Measurements from ENCODE around the gene CYSRT1. TPM values are rescaled to one million over a fixed set of nuclear protein-coding genes. Genes with fewer than 3 reads are reported as not detected.

The CYSRT1 gene
- total RNA-seq, 1 donor from 2014 or later, result 0.50 TPM

GRCh38 chr9:137227054-137227852 lies 2.3 kb downstream of the CYSRT1 start, which contains the start of gene RNF224:
Gene RNF224, plus strand, starts transcription at chr9:137227502. Its CDS starts 834 bp downstream, at chr9:137228336.
- H3K4me1 Mint-ChIP-seq (ENCODE audit: low read depth), result peaks cover 7% of the 10 kb centered on the region
- intact Hi-C loops (cut with micrococcal nuclease), result loop anchor here (1.0 kb wide), 1 partner anchor 109 kb away; no protein-coding TSS in a partner anchor
- H3K36me3 Mint-ChIP-seq (ENCODE audit: low read depth), result no peaks in the 10 kb centered on the region
- DNase-seq (ENCODE audit: low spot score), result peak; percentile 75
- no peaks in the 10 kb centered on the region for H3K9me3 Mint-ChIP-seq
- H3K27ac Mint-ChIP-seq, result no peak within 1 kb of the TSS
- H3K4me3 Mint-ChIP-seq (ENCODE audit: low read depth), result no peak within 1 kb of the TSS
- no peaks in the 10 kb centered on the region for H3K27me3 Mint-ChIP-seq (ENCODE audit: low read depth)

- H3K36me3 Mint-ChIP-seq (ENCODE audit: low read depth), result no peaks in the 10 kb centered on the region
- no peak for DNase-seq (ENCODE audit: low spot score)
- no peaks in the 10 kb centered on the region for H3K9me3 Mint-ChIP-seq
- H3K27ac Mint-ChIP-seq, result no peak overlapping the region
- intact Hi-C loops (cut with micrococcal nuclease), result loop anchor here (1.0 kb wide), 1 partner anchor 110 kb away; no protein-coding TSS in a partner anchor
- H3K4me1 Mint-ChIP-seq (ENCODE audit: low read depth), result peaks cover 6% of the 10 kb centered on the region
- H3K4me3 Mint-ChIP-seq (ENCODE audit: low read depth), result no peak overlapping the region
- H3K27me3 Mint-ChIP-seq (ENCODE audit: low read depth), result no peaks in the 10 kb centered on the region
Measured at GRCh38 chr9:137227853-137228505, 3.0 kb downstream of the CYSRT1 start.

- H3K9me3 Mint-ChIP-seq, result no peaks in the 10 kb centered on the region
- DNase-seq (ENCODE audit: low spot score), result no peak
- H3K4me3 Mint-ChIP-seq (ENCODE audit: low read depth), result no peak overlapping the region
- no peaks in the 10 kb centered on the region for H3K27me3 Mint-ChIP-seq (ENCODE audit: low read depth)
- intact Hi-C loops (cut with micrococcal nuclease), result no loop called here
- peaks cover 5% of the 10 kb centered on the region for H3K4me1 Mint-ChIP-seq (ENCODE audit: low read depth)
- H3K27ac Mint-ChIP-seq, result no peak overlapping the region
- H3K36me3 Mint-ChIP-seq (ENCODE audit: low read depth), result no peaks in the 10 kb centered on the region
Measured at GRCh38 chr9:137228506-137228967, 3.6 kb downstream of the CYSRT1 start.

GRCh38 chr9:137228968-137229896 lies 4.3 kb downstream of the CYSRT1 start:
- H3K9me3 Mint-ChIP-seq, result no peaks in the 10 kb centered on the region
- H3K27me3 Mint-ChIP-seq (ENCODE audit: low read depth), result no peaks in the 10 kb centered on the region
- H3K27ac Mint-ChIP-seq, result no peak overlapping the region
- intact Hi-C loops (cut with micrococcal nuclease), result no loop called here
- peaks cover 5% of the 10 kb centered on the region for H3K4me1 Mint-ChIP-seq (ENCODE audit: low read depth)
- no peak for DNase-seq (ENCODE audit: low spot score)
- no peaks in the 10 kb centered on the region for H3K36me3 Mint-ChIP-seq (ENCODE audit: low read depth)
- no peak overlapping the region for H3K4me3 Mint-ChIP-seq (ENCODE audit: low read depth)

GRCh38 chr9:137229903-137230704 lies 5.1 kb downstream of the CYSRT1 start:
- Mint-ChIP-seq H3K36me3 (ENCODE audit: low read depth) (no peaks in the 10 kb centered on the region), H3K27ac (no peak overlapping the region), H3K4me3 (ENCODE audit: low read depth) (no peak overlapping the region), H3K9me3 (no peaks in the 10 kb centered on the region), H3K4me1 (ENCODE audit: low read depth) (peaks cover 5% of the 10 kb centered on the region), H3K27me3 (ENCODE audit: low read depth) (peaks cover under 1% of the 10 kb centered on the region)
- no peak for DNase-seq (ENCODE audit: low spot score)
- intact Hi-C loops (cut with micrococcal nuclease), result no loop called here

- intact Hi-C loops (cut with micrococcal nuclease), result no loop called here
- peaks cover 3% of the 10 kb centered on the region for H3K27me3 Mint-ChIP-seq (ENCODE audit: low read depth)
Measured at GRCh38 chr9:137230705-137231371, 5.9 kb downstream of the CYSRT1 start, which contains the start of gene SLC34A3. Gene SLC34A3, plus strand, starts transcription at chr9:137230901. Its CDS starts 802 bp downstream, at chr9:137231703.

GRCh38 chr9:137231372-137232039 lies 6.5 kb downstream of the CYSRT1 start:
- H3K4me1 Mint-ChIP-seq (ENCODE audit: low read depth), result peaks cover 2% of the 10 kb centered on the region
- peaks cover 3% of the 10 kb centered on the region for H3K27me3 Mint-ChIP-seq (ENCODE audit: low read depth)
- no peaks in the 10 kb centered on the region for H3K9me3 Mint-ChIP-seq
- no peak overlapping the region for H3K27ac Mint-ChIP-seq
- H3K36me3 Mint-ChIP-seq (ENCODE audit: low read depth), result no peaks in the 10 kb centered on the region
- intact Hi-C loops (cut with micrococcal nuclease), result no loop called here
- no peak overlapping the region for H3K4me3 Mint-ChIP-seq (ENCODE audit: low read depth)
- no peak for DNase-seq (ENCODE audit: low spot score)

More at GRCh38 chr9:137230705-137231371, 5.9 kb downstream of the CYSRT1 start, which contains the start of gene SLC34A3:
- Mint-ChIP-seq H3K27ac (no peak within 1 kb of the TSS), H3K4me3 (ENCODE audit: low read depth) (no peak within 1 kb of the TSS), H3K9me3 (no peaks in the 10 kb centered on the region), H3K4me1 (ENCODE audit: low read depth) (peaks cover 2% of the 10 kb centered on the region), H3K36me3 (ENCODE audit: low read depth) (no peaks in the 10 kb centered on the region)
- DNase-seq (ENCODE audit: low spot score), result no peak

GRCh38 chr9:137232101-137232500 lies 7.1 kb downstream of the CYSRT1 start:
- Mint-ChIP-seq H3K27me3 (ENCODE audit: low read depth) (peaks cover 3% of the 10 kb centered on the region), H3K4me1 (ENCODE audit: low read depth) (peaks cover 2% of the 10 kb centered on the region), H3K4me3 (ENCODE audit: low read depth) (no peak overlapping the region), H3K27ac (no peak overlapping the region), H3K36me3 (ENCODE audit: low read depth) (no peaks in the 10 kb centered on the region), H3K9me3 (no peaks in the 10 kb centered on the region)
- DNase-seq (ENCODE audit: low spot score), result no peak
- intact Hi-C loops (cut with micrococcal nuclease), result no loop called here

- Mint-ChIP-seq H3K4me1 (ENCODE audit: low read depth) (peaks cover 2% of the 10 kb centered on the region), H3K4me3 (ENCODE audit: low read depth) (no peak overlapping the region), H3K27me3 (ENCODE audit: low read depth) (peaks cover 3% of the 10 kb centered on the region), H3K36me3 (ENCODE audit: low read depth) (no peaks in the 10 kb centered on the region), H3K9me3 (no peaks in the 10 kb centered on the region), H3K27ac (no peak overlapping the region)
- no peak for DNase-seq (ENCODE audit: low spot score)
- intact Hi-C loops (cut with micrococcal nuclease), result no loop called here
Measured at GRCh38 chr9:137232510-137232909, 7.5 kb downstream of the CYSRT1 start.

- Mint-ChIP-seq H3K9me3 (no peaks in the 10 kb centered on the region), H3K4me3 (ENCODE audit: low read depth) (no peak overlapping the region), H3K27me3 (ENCODE audit: low read depth) (peaks cover 3% of the 10 kb centered on the region), H3K4me1 (ENCODE audit: low read depth) (no peaks in the 10 kb centered on the region), H3K27ac (no peak overlapping the region), H3K36me3 (ENCODE audit: low read depth) (no peaks in the 10 kb centered on the region)
- intact Hi-C loops (cut with micrococcal nuclease), result no loop called here
- DNase-seq (ENCODE audit: low spot score), result no peak
Measured at GRCh38 chr9:137233143-137233980, 8.4 kb downstream of the CYSRT1 start.
